Epidermal melanocyte (primary cell): ENCODE measurements around the gene UQCRC2.
"Not testable (repeated sequence)": the region's sequence is repeated elsewhere in the genome, so short reads cannot be mapped to it uniquely, and the experiment has no call there.

Experiments
- DNase-seq: peaks from one replicate; pipeline ENCODE4 v3.0.0; 2011; ENCODE audit warnings: low spot score; ENCODE audit not compliant: insufficient read length

Gene UQCRC2

DNA sequence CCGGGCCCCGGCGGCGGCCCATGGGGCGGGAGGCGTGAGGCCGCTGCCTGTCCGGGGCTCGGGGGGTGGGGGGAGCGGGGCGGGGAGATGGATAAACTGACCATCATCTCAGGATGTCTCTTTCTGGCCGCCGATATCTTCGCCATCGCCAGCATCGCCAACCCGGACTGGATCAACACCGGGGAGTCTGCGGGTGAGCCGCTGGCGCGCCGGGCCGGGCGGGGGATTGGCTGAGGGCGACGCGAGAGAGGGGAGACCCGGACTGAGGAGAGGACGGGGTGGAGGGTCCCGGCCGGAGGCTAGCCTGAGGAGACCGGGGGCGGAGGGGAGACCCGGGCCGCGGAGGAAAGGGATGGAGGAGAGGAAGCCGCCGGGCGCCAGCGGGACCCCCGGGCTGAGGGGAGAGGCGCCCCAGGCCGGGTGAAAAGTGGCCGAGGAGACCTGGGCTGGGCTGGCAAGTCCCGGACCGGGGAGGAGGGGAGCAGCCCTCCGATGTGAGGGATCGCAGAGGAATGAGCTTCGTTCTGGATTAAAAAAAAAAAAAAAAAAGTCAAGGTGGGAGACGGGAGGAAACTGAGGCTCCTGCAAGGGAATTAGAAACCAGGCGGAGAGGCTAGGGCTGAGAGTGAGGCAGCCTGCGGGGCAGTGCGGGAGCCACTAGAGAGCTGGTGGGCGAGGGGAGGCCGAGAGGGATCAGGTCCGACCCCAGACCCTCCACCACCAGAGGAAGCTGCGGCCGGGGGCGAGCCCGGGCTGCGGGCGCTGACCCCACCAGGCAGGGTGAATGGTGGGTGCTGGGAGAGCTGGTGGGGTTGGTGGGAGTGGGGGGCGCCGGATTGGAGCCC, 55.3 kb downstream of the UQCRC2 start:
- no peak for DNase-seq

- no peak for DNase-seq
Observed at GRCh38 chr16:22010902-22011301, 57.7 kb downstream of the UQCRC2 start.

DNA sequence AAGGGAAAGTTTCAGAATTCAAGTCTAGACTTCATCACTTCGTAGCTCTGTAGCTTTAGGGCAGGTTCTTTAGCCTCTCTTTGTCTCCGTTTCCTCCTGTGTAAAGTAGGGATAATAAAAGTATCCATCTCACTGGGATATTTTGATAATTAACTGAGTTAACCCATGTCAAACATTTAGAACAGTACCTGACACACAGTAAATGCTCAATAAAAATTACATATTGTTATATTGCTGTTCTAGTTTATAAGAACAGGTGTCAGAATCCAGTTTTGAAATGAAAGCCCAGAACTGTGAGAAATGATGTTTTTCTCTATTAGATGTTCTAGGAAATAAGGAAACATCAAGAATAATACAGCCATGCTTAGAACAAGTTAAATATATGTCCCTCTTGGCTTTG, 59.1 kb downstream of the UQCRC2 start:
- DNase-seq = no peak

DNA sequence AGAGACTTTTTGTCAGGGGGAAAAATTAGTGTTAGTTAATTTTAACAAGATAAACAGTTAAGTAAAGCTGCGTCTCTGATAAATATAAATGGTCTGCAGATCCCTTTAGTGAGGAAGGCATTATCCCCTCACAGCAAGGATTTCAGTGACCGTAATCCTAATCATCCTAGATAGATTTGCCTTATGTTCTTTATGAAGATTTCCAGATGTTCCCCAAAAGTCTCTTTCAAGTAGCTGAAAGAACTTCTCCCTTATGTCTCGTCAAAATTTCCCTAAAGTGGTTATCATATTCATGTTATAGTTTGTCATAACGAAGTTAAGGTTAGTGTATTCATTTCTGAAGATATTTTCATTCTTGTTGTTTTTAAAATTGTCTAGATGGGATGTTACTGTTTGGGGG, 60.3 kb downstream of the UQCRC2 start:
- no peak for DNase-seq

DNA sequence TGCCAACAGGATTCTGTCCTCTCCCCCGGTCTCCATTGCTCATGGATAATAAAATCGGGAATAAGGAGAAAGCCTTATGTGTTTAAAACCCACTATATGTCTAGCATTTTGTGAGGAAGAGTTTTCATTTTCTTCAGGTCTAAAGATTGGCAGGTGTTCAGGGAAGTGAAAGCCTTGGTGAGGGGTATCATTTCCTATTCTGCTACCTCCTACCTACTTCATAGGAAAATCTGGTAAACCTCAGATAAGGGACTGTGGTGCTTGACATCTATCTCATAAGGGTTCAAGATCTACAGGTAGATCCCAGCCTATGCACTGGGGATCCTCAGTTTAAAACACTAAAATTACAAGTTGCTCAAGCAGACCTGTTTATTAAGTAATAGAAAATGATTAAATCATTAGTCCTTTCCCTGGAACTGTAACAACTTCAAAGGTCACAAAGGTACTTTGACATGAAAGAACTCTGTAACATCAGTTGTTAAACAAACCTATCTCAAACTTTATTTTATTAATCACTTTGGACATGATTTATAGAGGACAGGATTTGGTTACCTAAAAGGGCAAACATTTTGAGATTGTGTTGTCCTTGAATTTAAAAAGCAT, 61.2 kb downstream of the UQCRC2 start:
- no peak for DNase-seq

- no peak for DNase-seq
Observed at GRCh38 chr16:22016927-22017326, 63.8 kb downstream of the UQCRC2 start.

GRCh38 chr16:22018559-22018958, 65.4 kb downstream of the UQCRC2 start:
- no peak for DNase-seq

DNA sequence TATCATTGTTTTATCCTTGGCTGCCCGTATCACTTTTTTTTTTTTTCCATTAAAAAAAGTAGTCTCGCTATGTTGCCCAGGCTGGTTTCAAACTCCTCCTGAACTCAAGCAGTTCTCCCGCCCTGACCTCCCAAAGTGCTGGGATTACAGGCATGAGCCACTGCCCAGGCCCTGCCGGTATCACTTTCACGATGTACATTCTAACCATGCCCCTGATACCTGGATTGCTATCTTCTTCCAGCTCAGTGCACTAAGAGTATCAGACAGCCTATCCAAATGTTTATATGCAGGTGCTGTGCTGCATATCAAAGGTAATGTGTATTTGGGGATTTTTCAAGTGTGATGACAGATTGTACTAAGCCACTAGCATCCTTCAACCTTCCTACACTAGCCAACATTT, 69.0 kb downstream of the UQCRC2 start:
- no peak for DNase-seq

DNA sequence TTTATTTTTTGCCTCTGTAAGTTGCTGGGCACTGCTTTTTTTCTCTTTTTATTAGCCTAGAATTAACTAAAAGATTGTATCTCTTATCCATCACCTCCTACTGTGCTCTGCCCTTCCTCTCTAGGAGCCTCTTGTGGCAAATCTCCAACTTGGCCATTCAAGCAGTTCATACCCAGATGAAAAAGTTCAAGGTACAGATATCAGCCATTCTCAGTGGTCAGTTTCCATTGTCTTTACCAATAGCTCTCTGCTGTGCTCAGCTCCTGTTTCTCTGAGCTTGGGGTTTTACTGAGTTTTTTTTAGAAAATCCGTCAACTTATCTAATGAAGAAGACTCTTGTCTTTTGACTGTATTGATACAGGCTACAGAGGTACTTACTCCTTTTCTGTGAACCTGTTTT, 70.3 kb downstream of the UQCRC2 start:
- no peak for DNase-seq

GRCh38 chr16:22024785-22025184, 71.6 kb downstream of the UQCRC2 start:
- not testable (repeated sequence) for DNase-seq

GRCh38 chr16:22027633-22028032, 74.5 kb downstream of the UQCRC2 start:
- no peak for DNase-seq

DNA sequence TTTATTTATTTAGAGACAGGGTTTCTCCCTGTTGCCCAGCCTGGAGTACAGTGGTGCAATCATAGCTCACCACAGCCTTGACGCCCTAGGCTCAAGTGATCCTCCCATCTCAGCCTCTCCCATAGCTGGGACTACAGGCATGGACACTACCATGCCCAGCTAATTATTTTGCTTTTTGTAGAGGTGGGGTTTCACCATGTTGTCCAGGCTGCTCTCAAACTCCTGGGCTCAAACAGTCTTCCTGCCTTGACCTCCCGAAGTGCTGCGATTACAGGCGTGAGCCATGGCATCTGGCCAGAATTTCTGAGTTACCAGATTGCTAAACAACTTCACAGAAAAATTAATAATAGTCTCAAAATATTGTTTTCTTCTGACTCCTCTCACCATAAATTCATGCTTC, 76.5 kb downstream of the UQCRC2 start:
- no peak for DNase-seq

GRCh38 chr16:22030087-22030812, 77.1 kb downstream of the UQCRC2 start:
- no peak for DNase-seq

- no peak for DNase-seq
Observed at GRCh38 chr16:22031483-22032083, 78.4 kb downstream of the UQCRC2 start.
